Measurements from ENCODE around the gene IRF5. TPM values are rescaled to one million over a fixed set of nuclear protein-coding genes. Genes with fewer than 3 reads are reported as not detected.

IRF5 gene
- total RNA-seq, 1 experiment from 2014 or later = 13.4 TPM

DNA sequence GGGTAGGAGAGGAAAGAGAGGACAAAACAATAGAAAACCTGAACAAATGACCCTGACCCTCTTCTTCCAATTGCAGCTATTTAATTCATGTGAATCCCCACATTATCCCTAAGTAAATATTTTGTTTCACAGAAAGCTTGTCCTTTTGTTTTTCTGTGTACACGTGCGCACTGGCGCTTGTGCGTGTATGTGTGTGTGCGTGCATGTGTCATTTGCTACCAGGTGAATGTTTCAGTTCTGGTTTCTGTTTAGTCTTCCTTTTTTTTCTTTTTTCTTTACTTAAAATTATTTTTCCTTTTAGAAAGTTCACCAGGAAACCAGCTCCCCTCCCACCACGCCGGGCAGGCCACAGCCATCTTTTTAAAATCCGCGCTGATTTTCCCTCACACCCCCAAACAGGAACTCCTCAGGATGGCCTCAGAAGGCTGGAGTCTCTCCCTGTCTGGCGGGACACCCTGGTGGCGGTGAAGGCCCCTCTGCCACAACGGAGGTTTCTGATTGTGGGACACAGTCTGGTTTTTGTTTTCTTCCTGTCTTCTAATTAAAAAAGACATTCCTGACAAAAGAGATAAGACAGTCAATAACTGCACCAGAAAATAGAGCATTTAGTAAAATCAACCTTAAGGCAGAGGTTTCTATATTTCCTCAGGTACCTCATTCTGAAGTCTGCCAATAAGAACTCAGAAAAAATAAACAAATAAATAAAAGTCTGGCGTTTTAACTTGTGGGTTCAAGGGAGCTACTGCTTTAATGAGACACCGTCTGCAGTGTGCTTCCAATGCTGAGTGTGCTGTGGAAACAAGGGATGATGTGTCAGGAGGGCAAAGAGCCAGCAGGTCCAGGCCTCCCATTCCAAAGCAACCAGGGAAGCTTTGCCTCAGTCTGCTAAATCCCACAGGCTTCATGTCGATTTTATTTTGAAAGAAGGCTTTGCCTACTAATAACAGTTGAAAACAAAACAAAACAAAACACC is 17.4 kb downstream of the IRF5 start:
- peaks cover 11% of the 10 kb centered on the region for H3K4me1 Mint-ChIP-seq (ENCODE audit: low read depth, unreplicated experiment)
- H3K36me3 Mint-ChIP-seq (ENCODE audit: insufficient read depth, unreplicated experiment) = peaks cover 53% of the 10 kb centered on the region
- H3K27me3 Mint-ChIP-seq (ENCODE audit: unreplicated experiment) = no peaks in the 10 kb centered on the region

DNA sequence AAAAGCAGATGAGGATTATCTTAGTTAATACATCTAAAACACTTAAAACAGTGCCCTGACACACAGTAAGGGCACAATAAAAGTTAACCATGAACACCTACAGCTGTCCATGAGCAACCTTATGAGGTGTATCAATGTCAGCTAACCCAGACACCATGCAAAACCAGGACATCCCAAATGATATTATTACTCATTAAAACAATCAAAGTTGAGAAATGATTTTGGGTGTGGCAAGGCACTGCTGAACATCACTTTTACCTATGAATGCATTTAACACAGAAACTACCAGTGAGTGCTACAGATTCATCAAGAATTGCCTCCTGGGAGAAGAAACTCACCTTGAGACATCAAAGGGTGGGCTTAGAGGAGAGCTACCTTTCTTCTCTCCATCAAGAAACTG is 18.3 kb downstream of the IRF5 start:
- TF ChIP-seq, protein P1, sequence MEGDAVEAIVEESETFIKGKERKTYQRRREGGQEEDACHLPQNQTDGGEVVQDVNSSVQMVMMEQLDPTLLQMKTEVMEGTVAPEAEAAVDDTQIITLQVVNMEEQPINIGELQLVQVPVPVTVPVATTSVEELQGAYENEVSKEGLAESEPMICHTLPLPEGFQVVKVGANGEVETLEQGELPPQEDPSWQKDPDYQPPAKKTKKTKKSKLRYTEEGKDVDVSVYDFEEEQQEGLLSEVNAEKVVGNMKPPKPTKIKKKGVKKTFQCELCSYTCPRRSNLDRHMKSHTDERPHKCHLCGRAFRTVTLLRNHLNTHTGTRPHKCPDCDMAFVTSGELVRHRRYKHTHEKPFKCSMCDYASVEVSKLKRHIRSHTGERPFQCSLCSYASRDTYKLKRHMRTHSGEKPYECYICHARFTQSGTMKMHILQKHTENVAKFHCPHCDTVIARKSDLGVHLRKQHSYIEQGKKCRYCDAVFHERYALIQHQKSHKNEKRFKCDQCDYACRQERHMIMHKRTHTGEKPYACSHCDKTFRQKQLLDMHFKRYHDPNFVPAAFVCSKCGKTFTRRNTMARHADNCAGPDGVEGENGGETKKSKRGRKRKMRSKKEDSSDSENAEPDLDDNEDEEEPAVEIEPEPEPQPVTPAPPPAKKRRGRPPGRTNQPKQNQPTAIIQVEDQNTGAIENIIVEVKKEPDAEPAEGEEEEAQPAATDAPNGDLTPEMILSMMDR (IDR thresholded peaks at IDR 0.05; ENCODE audit: unreplicated experiment) = no peak
- DNase-seq = no peak
- CTCF ChIA-PET = no interaction called here
- BruUV-seq (replicated peaks) = no TSS peak
- H3K9me3 Mint-ChIP-seq (ENCODE audit: low read depth, unreplicated experiment) = no peaks in the 10 kb centered on the region
- H3K4me3 Mint-ChIP-seq (ENCODE audit: low read depth, unreplicated experiment) = no peak overlapping the region
- H3K36me3 Mint-ChIP-seq (ENCODE audit: insufficient read depth, unreplicated experiment) = peaks cover 53% of the 10 kb centered on the region
- no peaks in the 10 kb centered on the region for H3K27me3 Mint-ChIP-seq (ENCODE audit: unreplicated experiment)
- no peak overlapping the region for H3K27ac Mint-ChIP-seq (ENCODE audit: unreplicated experiment)
- intact Hi-C loops (cut with micrococcal nuclease; ENCODE audit: unreplicated experiment) = loop anchor here (5.0 kb wide), 1 partner anchor 54 kb away; no protein-coding TSS in a partner anchor
- H3K4me1 Mint-ChIP-seq (ENCODE audit: low read depth, unreplicated experiment) = peaks cover 11% of the 10 kb centered on the region

More for the DNA sequence above, 17.4 kb downstream of the IRF5 start:
- no peak for DNase-seq
- Mint-ChIP-seq H3K27ac (ENCODE audit: unreplicated experiment) (no peak overlapping the region), H3K4me3 (ENCODE audit: low read depth, unreplicated experiment) (no peak overlapping the region), H3K9me3 (ENCODE audit: low read depth, unreplicated experiment) (no peaks in the 10 kb centered on the region)
- TF ChIP-seq, protein P1 (IDR thresholded peaks at IDR 0.05; ENCODE audit: unreplicated experiment) = no peak
- TSS peak; percentile 59 for BruUV-seq (replicated peaks)
- CTCF ChIA-PET = no interaction called here
- intact Hi-C loops (cut with micrococcal nuclease; ENCODE audit: unreplicated experiment) = loop anchor here (5.0 kb wide), 1 partner anchor 53 kb away; no protein-coding TSS in a partner anchor

DNA sequence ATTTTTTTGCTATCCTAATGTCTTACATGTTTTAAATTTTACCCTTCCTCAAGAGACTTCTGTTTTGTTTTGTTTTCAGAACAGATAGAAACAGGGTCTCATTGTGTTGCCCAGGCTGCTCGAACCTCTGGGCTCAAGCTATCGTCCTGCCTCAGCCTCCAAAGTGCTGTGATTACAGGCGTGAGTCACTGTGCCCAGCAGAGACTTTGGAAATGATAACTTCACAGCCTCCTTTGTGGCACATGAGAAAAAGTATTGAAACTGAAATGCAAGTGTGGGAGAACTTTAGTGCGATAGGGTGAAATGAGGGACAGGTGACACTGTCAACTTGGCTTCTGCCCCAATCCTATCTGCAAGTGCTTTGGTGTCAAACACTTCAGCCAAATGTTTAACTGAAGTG is 21.6 kb downstream of the IRF5 start:
- CTCF ChIA-PET = no interaction called here
- Mint-ChIP-seq H3K4me1 (ENCODE audit: low read depth, unreplicated experiment) (peaks cover 24% of the 10 kb centered on the region), H3K9me3 (ENCODE audit: low read depth, unreplicated experiment) (no peaks in the 10 kb centered on the region), H3K4me3 (ENCODE audit: low read depth, unreplicated experiment) (no peak overlapping the region), H3K36me3 (ENCODE audit: insufficient read depth, unreplicated experiment) (peaks cover 54% of the 10 kb centered on the region), H3K27me3 (ENCODE audit: unreplicated experiment) (no peaks in the 10 kb centered on the region), H3K27ac (ENCODE audit: unreplicated experiment) (no peak overlapping the region)
- intact Hi-C loops (cut with micrococcal nuclease; ENCODE audit: unreplicated experiment) = loop anchor here (5.0 kb wide), 1 partner anchor 57 kb away; no protein-coding TSS in a partner anchor
- TF ChIP-seq, protein P1 (IDR thresholded peaks at IDR 0.05; ENCODE audit: unreplicated experiment) = no peak
- no peak for DNase-seq
- BruUV-seq (replicated peaks) = no TSS peak

DNA sequence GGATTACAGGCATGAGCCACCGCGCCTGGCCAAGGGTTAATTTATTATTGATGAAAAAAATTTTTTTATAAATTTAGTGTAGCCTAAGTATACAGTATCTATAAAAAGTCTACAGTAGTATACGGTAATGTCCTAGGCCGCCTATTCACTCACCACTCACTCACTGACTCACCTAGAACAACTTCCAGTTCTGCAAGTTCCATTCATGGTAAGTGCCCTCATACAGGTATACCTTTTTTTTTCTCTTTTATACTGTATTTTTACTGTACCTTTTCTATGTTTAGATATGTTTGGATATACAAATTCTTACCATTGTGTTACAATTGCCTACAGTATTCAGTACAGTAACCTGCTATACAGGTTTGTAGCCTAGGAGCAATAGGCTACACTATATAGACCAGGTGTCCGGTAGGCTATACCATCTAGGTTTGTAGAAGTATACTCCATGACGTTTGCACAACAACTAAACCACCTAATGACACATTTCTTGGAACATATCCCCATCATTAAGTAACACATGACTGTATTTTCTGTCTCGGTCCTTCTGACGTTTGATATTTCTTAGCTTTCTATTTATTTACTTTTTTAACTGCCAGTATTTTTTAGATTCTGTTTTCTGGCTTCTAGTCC is 23.4 kb downstream of the IRF5 start:
- peaks cover 24% of the 10 kb centered on the region for H3K4me1 Mint-ChIP-seq (ENCODE audit: low read depth, unreplicated experiment)
- CTCF ChIA-PET = no interaction called here
- DNase-seq = no peak
- no peaks in the 10 kb centered on the region for H3K9me3 Mint-ChIP-seq (ENCODE audit: low read depth, unreplicated experiment)
- no peak overlapping the region for H3K27ac Mint-ChIP-seq (ENCODE audit: unreplicated experiment)
- H3K27me3 Mint-ChIP-seq (ENCODE audit: unreplicated experiment) = no peaks in the 10 kb centered on the region
- intact Hi-C loops (cut with micrococcal nuclease; ENCODE audit: unreplicated experiment) = no loop called here
- no TSS peak for BruUV-seq (replicated peaks)
- TF ChIP-seq, protein P1 (IDR thresholded peaks at IDR 0.05; ENCODE audit: unreplicated experiment) = no peak
- peaks cover 51% of the 10 kb centered on the region for H3K36me3 Mint-ChIP-seq (ENCODE audit: insufficient read depth, unreplicated experiment)
- no peak overlapping the region for H3K4me3 Mint-ChIP-seq (ENCODE audit: low read depth, unreplicated experiment)

All from Calu3 (cell line).